GM04504 (cell line): ENCODE results near the gene RREB1.

Experiments used
- DNase-seq: peaks from one replicate; pipeline ENCODE4 v3.0.0-alpha.2; 2012; ENCODE audit warnings: low read depth

The RREB1 gene

GRCh38 chr6:7298113-7298512 lies 190.4 kb downstream of the RREB1 start:
- no peak for DNase-seq

- no peak for DNase-seq
Observed at GRCh38 chr6:7300926-7301325, 193.2 kb downstream of the RREB1 start.
